ENCODE data around the gene DNAJC7.

DNAJC7 gene

DNA sequence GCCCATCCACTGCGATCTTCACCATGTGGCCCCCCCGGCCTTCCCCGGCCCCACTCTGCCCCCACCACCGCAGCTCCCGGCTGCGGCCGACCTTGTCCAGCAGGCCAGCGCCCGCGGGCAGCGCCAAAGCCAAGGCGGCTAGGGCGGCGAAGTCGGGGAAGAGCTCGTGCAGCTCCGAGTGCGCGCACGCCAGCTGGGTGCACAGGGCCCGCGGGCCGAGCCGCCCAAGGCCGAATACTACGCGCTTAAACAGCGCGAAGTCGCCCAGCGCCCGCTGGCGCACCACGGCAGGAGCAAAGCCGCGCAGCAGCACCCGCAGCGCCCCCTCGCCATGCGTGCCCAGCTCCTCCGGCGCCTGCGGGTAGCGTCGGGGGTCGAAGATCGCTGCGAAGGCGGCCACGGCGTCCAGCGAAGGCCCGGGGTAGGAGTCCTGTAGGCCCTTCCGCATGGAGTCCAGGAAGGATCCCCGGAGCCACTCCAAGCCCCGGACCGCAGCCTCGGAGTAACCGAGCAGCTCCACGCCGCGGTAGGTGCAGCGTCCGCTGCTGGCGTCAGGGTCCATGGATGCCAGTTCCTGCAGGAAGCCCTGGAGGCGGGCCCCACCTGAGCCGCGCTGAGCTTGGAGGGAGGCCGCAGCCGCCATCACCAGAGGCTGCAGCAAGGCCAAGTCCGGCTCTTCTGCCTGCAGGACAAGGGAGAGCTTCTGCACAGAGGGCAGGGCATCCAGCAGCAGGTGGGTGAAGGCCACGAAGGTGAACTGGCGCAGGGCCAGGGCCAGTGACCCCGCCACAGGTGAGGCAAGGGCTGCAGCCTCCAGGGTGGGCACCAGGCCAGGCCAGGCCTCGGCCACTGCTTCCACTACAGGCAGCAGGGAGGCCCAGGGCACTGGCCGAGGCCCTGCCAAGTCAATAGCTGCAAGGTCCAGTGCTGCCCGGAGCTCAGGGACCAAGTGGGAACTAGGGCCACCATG lies 22.8 kb upstream of the DNAJC7 start:
- DNase-seq (ENCODE audit: low read depth, low spot score): no peak
- H3K9me3 ChIP-seq (ENCODE audit: insufficient read depth, low read length): no peaks in the 10 kb centered on the region
- no peaks in the 10 kb centered on the region for H3K27me3 ChIP-seq (ENCODE audit: insufficient read depth, insufficient read length)
- TF ChIP-seq YY1 (IDR thresholded peaks at IDR 0.05; ENCODE audit: insufficient read depth, insufficient read length) (no peak), ZNF274 (IDR thresholded peaks at IDR 0.05; ENCODE audit: low read depth, low read length) (no peak), SUZ12 (IDR thresholded peaks at IDR 0.05; ENCODE audit: extremely low read depth, insufficient read depth, insufficient read length) (no peak)
- peaks cover 21% of the 10 kb centered on the region for H3K4me1 ChIP-seq (ENCODE audit: insufficient read depth, insufficient read length)
- no peak overlapping the region for H3K9ac ChIP-seq (ENCODE audit: insufficient read length, low read depth)
- no peak overlapping the region for H3K4me3 ChIP-seq (ENCODE audit: insufficient read length, low read depth)
- H3K36me3 ChIP-seq (ENCODE audit: insufficient read depth, insufficient read length, low read length): no peaks in the 10 kb centered on the region

DNA sequence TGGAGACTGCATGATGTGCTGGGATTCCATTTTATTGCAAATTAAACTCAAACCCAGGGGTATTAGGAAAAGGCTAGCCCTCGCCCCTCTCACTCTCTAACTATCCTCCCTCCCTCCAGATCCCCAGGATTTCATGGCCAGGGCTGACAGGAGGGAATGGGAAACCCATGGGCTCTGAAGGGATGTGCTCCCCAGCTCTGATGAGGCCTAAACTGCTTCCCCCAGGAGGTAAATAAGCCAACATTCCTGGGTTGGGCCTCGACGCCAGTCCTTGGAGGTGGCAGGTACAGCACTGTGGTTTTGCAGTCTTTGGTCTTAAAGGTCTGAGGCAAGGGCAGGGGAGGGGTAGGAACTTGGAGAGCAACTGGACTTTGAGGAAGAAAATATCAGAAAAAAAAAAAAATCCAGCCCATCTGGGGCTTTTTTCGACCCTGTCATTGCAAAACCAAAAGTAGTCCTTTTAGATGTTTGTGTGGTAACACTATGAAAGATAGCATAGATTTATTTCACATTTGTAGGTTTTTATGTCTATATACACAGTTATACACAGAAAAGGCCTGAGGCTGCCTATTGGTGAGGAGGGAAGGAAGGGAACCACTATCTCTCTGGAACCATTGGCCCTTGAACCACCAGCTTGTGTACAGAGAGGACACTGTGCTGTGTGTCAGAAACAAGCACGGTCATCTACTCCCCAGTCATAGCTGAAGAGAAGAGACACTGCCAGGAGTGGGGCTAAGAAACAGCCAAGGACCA lies 21.2 kb upstream of the DNAJC7 start:
- H3K36me3 ChIP-seq (ENCODE audit: insufficient read depth, insufficient read length, low read length): no peaks in the 10 kb centered on the region
- no peaks in the 10 kb centered on the region for H3K27me3 ChIP-seq (ENCODE audit: insufficient read depth, insufficient read length)
- H3K4me1 ChIP-seq (ENCODE audit: insufficient read depth, insufficient read length): peaks cover 25% of the 10 kb centered on the region
- H3K4me3 ChIP-seq (ENCODE audit: insufficient read length, low read depth): no peak overlapping the region
- H3K9ac ChIP-seq (ENCODE audit: insufficient read length, low read depth): no peak overlapping the region
- no peak for DNase-seq (ENCODE audit: low read depth, low spot score)
- TF ChIP-seq YY1 (IDR thresholded peaks at IDR 0.05; ENCODE audit: insufficient read depth, insufficient read length) (no peak), SUZ12 (IDR thresholded peaks at IDR 0.05; ENCODE audit: extremely low read depth, insufficient read depth, insufficient read length) (no peak), ZNF274 (IDR thresholded peaks at IDR 0.05; ENCODE audit: low read depth, low read length) (no peak)
- no peaks in the 10 kb centered on the region for H3K9me3 ChIP-seq (ENCODE audit: insufficient read depth, low read length)

DNA sequence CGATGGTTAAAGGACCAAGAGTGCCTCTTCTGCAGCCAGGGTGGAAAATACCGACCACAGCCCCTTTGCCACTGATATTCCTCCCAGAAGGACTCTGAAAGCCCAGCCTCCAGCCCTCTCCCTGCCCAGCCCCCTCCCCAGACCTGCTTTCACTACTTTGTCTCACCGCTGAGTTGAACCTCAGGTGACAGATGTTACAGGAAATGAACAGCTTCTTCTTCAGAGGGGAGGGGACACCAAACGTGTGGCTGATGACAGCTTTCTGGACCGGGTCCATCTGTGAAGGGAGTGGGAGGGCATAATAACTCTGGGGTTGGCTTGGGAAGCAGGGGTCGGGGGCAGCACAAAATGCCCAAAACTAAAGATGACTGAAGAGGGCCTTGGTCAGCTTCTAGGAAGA lies 16.8 kb upstream of the DNAJC7 start:
- Histone ChIP-seq H3K4me1 (ENCODE audit: insufficient read depth, insufficient read length) (peaks cover 13% of the 10 kb centered on the region), H3K9ac (ENCODE audit: insufficient read length, low read depth) (no peak overlapping the region), H3K27me3 (ENCODE audit: insufficient read depth, insufficient read length) (no peaks in the 10 kb centered on the region), H3K36me3 (ENCODE audit: insufficient read depth, insufficient read length, low read length) (no peaks in the 10 kb centered on the region), H3K4me3 (ENCODE audit: insufficient read length, low read depth) (no peak overlapping the region), H3K9me3 (ENCODE audit: insufficient read depth, low read length) (no peaks in the 10 kb centered on the region)
- DNase-seq (ENCODE audit: low read depth, low spot score): no peak
- TF ChIP-seq SUZ12 (IDR thresholded peaks at IDR 0.05; ENCODE audit: extremely low read depth, insufficient read depth, insufficient read length): no peak
- no peak for TF ChIP-seq ZNF274 (IDR thresholded peaks at IDR 0.05; ENCODE audit: low read depth, low read length)
- no peak for TF ChIP-seq YY1 (IDR thresholded peaks at IDR 0.05; ENCODE audit: insufficient read depth, insufficient read length)

DNA sequence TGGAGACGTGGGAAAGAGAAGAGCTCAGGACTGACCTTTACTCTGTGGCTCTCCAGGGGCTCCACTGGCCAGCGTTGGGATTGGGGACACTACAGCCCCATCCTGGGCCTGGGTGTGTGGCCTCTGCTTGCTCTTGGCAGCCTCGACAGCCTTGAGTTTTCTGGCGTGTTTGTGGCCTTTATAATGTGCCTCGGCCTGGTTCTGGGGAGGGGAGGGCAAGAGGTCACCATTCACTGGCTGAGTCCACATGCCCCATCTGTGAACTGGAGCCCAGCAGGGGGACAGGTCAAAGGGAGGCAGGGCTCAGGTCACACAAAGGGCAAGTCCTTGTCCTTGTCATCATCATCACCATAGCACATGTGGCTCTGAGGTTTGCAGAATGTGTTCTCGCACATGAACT lies 14.3 kb upstream of the DNAJC7 start:
- DNase-seq (ENCODE audit: low read depth, low spot score): no peak

DNA sequence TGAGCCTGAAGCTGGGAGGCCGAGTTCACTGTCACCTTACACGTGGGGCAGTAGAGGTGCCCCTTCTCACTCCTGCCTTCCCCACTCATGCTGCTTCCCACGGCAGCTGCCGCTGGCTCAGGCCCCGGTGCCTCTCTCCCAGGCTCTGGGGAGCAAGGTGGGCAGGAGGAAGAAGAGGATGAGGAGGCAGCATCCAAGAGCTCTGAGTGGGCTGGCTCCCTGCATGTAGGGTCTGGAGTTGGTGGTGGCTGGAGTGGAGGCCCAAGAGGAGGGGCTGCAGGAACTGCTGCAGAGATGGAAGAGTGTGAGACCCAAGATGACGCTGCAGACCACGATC lies 11.5 kb upstream of the DNAJC7 start:
- Histone ChIP-seq H3K9ac (ENCODE audit: insufficient read length, low read depth) (peak overlapping the region; percentile 29), H3K36me3 (ENCODE audit: insufficient read depth, insufficient read length, low read length) (peaks cover 21% of the 10 kb centered on the region), H3K4me1 (ENCODE audit: insufficient read depth, insufficient read length) (peaks cover 21% of the 10 kb centered on the region), H3K27me3 (ENCODE audit: insufficient read depth, insufficient read length) (no peaks in the 10 kb centered on the region), H3K9me3 (ENCODE audit: insufficient read depth, low read length) (no peaks in the 10 kb centered on the region), H3K4me3 (ENCODE audit: insufficient read length, low read depth) (no peak overlapping the region)
- DNase-seq (ENCODE audit: low read depth, low spot score): no peak
- TF ChIP-seq ZNF274 (IDR thresholded peaks at IDR 0.05; ENCODE audit: low read depth, low read length) (no peak), SUZ12 (IDR thresholded peaks at IDR 0.05; ENCODE audit: extremely low read depth, insufficient read depth, insufficient read length) (no peak), YY1 (IDR thresholded peaks at IDR 0.05; ENCODE audit: insufficient read depth, insufficient read length) (no peak)

More for the DNA sequence above, 14.3 kb upstream of the DNAJC7 start:
- no peaks in the 10 kb centered on the region for H3K9me3 ChIP-seq (ENCODE audit: insufficient read depth, low read length)
- H3K36me3 ChIP-seq (ENCODE audit: insufficient read depth, insufficient read length, low read length): no peaks in the 10 kb centered on the region
- no peak overlapping the region for H3K4me3 ChIP-seq (ENCODE audit: insufficient read length, low read depth)
- no peak overlapping the region for H3K9ac ChIP-seq (ENCODE audit: insufficient read length, low read depth)
- peaks cover 19% of the 10 kb centered on the region for H3K4me1 ChIP-seq (ENCODE audit: insufficient read depth, insufficient read length)
- H3K27me3 ChIP-seq (ENCODE audit: insufficient read depth, insufficient read length): no peaks in the 10 kb centered on the region
- TF ChIP-seq YY1 (IDR thresholded peaks at IDR 0.05; ENCODE audit: insufficient read depth, insufficient read length) (no peak), SUZ12 (IDR thresholded peaks at IDR 0.05; ENCODE audit: extremely low read depth, insufficient read depth, insufficient read length) (no peak), ZNF274 (IDR thresholded peaks at IDR 0.05; ENCODE audit: low read depth, low read length) (no peak)

DNA sequence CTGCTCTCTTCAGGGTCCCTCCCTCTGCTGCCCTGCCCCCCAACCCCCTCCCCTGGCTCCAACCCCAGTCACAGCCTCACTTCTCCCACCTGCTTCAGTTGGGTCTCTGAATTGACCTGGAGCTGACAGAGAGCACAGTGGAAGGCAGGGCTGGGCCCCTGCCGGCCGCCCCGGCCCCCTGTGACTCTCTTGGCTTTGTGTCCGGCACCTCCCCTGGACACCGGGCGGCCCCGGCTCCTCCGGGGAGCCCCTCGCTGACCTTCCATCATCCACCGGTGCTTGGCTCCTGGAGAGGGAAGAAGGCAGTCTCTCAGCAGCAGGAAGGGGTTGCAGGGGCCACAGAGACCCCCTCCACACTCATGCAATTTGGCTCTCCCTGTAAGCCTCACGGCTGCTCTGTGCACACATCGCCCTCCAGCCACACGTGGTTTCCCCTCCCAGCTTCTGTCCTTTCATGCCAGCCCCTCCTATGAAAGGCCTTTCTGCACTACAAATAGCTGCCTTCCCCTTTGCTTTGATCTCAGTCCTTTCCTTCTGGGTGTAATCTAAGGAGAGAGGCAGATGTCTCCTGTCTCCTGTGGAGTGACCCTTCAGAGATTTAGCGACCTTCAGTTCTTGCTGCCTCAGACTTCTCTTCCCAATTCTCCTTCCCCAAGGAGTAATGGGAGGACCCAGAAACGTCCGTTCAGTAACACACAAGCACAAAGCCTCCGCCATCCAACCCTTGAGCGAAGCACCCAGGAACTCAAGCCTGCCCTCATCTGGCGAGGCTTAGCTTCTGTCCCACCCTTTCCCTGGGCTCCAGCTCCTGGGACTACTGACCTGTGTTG lies 10.9 kb upstream of the DNAJC7 start:
- TF ChIP-seq YY1 (IDR thresholded peaks at IDR 0.05; ENCODE audit: insufficient read depth, insufficient read length) (peak; percentile 14), SUZ12 (IDR thresholded peaks at IDR 0.05; ENCODE audit: extremely low read depth, insufficient read depth, insufficient read length) (no peak), ZNF274 (IDR thresholded peaks at IDR 0.05; ENCODE audit: low read depth, low read length) (no peak)
- Histone ChIP-seq H3K4me3 (ENCODE audit: insufficient read length, low read depth) (peak overlapping the region; percentile 27), H3K4me1 (ENCODE audit: insufficient read depth, insufficient read length) (peaks cover 25% of the 10 kb centered on the region), H3K9ac (ENCODE audit: insufficient read length, low read depth) (peak overlapping the region; percentile 68), H3K9me3 (ENCODE audit: insufficient read depth, low read length) (no peaks in the 10 kb centered on the region), H3K27me3 (ENCODE audit: insufficient read depth, insufficient read length) (no peaks in the 10 kb centered on the region), H3K36me3 (ENCODE audit: insufficient read depth, insufficient read length, low read length) (peaks cover 27% of the 10 kb centered on the region)
- DNase-seq (ENCODE audit: low read depth, low spot score): no peak

Data from NT2/D1 (cell line).